ENCODE results near the gene KLHDC10.
"Not testable (repeated sequence)": the region's sequence is repeated elsewhere in the genome, so short reads cannot be mapped to it uniquely, and the experiment has no call there.

GRCh38 chr7:130146142-130146541 lies 75.8 kb downstream of the KLHDC10 start:
- not testable (repeated sequence) for TF ChIP-seq POLR2A, CTCF (IDR thresholded peaks at IDR 0.05)

Measured in prostate gland (tissue), 2 donors.